RWPE2 (cell line): ENCODE data around the gene KLK10.

Experiments used
- ATAC-seq: fragments of 200-7000 bp; cut with Tn5 transposase; 3 replicates; pipeline ENCODE4 v1.9.1; 2021; ENCODE audit warnings: low read depth
- DNase-seq: peaks from one replicate; pipeline ENCODE4 v3.0.0-alpha.2; 2020; ENCODE audit warnings: low spot score
- H3K27ac ChIP-seq: fragments of 450-650 bp; 2 replicates; pipeline ENCODE4 v1.5.1; 2017; ENCODE audit warnings: mild to moderate bottlenecking; ENCODE audit not compliant: poor library complexity, severe bottlenecking
- H3K27me3 ChIP-seq: fragments of 250-450 bp; sonication (Bioruptor Pico); 2 replicates; pipeline ENCODE4 v1.5.1; 2021; ENCODE audit warnings: mild to moderate bottlenecking, moderate library complexity; ENCODE audit not compliant: insufficient read depth, poor library complexity, severe bottlenecking
- H3K36me3 ChIP-seq: fragments of 250-450 bp; sonication (Bioruptor Pico); 2 replicates; pipeline ENCODE4 v1.5.1; 2020; ENCODE audit warnings: low read depth, mild to moderate bottlenecking, moderate library complexity
- H3K4me1 ChIP-seq: fragments of 250-450 bp; sonication (Bioruptor Pico); 2 replicates; pipeline ENCODE4 v1.5.1; 2021; ENCODE audit warnings: mild to moderate bottlenecking, moderate library complexity; ENCODE audit not compliant: insufficient read depth, poor library complexity, severe bottlenecking
- H3K4me3 ChIP-seq: fragments of 250-450 bp; sonication (Bioruptor Pico); 2 replicates; pipeline ENCODE4 v1.5.1; 2021; ENCODE audit warnings: mild to moderate bottlenecking, moderate library complexity; ENCODE audit not compliant: severe bottlenecking
- H3K9me3 ChIP-seq: fragments of 250-450 bp; sonication (Bioruptor Pico); 2 replicates; pipeline ENCODE4 v1.5.1; 2021; ENCODE audit warnings: mild to moderate bottlenecking, moderate library complexity; ENCODE audit not compliant: severe bottlenecking
- TF ChIP-seq, protein P1 (sequence below): fragments of 450-650 bp; IDR thresholded peaks from one replicate; pipeline ENCODE4 v1.5.1; 2017; ENCODE audit warnings: mild to moderate bottlenecking, moderate library complexity; ENCODE audit not compliant: poor library complexity, severe bottlenecking

KLK10 gene

DNA sequence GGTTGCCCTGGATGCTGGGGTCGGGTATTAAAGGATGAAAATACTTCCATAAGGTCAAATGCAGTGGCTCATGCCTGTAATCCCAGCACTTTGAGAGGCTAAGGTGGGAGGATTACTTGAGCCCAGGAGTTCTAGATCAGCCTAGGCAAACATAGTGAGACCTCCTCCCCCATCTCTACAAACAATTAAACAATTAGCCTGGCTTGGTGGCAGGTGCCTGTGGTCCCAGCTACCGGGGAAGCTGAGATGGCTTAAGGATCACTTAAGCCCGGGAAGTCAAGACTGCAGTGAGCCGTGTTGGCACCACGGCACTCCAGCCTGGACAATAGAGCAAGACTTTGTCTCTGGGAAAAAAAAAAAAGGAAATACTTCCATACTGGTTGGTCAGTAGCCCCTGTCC lies 5.4 kb upstream of the KLK10 start:
- Histone ChIP-seq H3K27me3 (peaks cover 6% of the 10 kb centered on the region), H3K27ac (no peak overlapping the region), H3K4me3 (no peak overlapping the region), H3K4me1 (no peaks in the 10 kb centered on the region), H3K9me3 (no peaks in the 10 kb centered on the region), H3K36me3 (no peaks in the 10 kb centered on the region)
- no peak for ATAC-seq
- TF ChIP-seq, protein P1, sequence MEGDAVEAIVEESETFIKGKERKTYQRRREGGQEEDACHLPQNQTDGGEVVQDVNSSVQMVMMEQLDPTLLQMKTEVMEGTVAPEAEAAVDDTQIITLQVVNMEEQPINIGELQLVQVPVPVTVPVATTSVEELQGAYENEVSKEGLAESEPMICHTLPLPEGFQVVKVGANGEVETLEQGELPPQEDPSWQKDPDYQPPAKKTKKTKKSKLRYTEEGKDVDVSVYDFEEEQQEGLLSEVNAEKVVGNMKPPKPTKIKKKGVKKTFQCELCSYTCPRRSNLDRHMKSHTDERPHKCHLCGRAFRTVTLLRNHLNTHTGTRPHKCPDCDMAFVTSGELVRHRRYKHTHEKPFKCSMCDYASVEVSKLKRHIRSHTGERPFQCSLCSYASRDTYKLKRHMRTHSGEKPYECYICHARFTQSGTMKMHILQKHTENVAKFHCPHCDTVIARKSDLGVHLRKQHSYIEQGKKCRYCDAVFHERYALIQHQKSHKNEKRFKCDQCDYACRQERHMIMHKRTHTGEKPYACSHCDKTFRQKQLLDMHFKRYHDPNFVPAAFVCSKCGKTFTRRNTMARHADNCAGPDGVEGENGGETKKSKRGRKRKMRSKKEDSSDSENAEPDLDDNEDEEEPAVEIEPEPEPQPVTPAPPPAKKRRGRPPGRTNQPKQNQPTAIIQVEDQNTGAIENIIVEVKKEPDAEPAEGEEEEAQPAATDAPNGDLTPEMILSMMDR: no peak
- no peak for DNase-seq

DNA sequence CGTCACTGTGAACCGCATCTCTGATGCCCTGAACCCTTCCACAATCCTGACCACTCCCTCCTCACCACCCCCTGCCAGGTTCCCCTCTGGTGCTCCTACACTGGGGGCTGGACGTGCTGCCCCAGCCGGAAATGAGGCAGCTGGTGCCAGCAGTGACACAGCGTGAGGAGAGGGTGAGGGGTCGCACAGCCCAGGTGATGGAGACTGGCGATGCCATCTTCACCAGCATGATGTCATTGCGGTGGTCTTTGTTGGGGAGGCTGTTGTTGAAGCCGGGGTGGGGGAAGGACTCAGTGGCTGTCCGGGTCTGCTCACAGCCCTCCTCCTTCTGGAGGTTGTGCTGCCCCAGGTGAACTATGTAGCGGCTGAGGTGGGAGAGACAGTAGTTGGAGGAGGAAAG lies 4.4 kb upstream of the KLK10 start:
- Histone ChIP-seq H3K9me3 (no peaks in the 10 kb centered on the region), H3K36me3 (no peaks in the 10 kb centered on the region), H3K27me3 (peaks cover 14% of the 10 kb centered on the region), H3K27ac (no peak overlapping the region), H3K4me3 (no peak overlapping the region), H3K4me1 (no peaks in the 10 kb centered on the region)
- ATAC-seq: no peak
- DNase-seq: no peak
- TF ChIP-seq, protein P1: no peak

DNA sequence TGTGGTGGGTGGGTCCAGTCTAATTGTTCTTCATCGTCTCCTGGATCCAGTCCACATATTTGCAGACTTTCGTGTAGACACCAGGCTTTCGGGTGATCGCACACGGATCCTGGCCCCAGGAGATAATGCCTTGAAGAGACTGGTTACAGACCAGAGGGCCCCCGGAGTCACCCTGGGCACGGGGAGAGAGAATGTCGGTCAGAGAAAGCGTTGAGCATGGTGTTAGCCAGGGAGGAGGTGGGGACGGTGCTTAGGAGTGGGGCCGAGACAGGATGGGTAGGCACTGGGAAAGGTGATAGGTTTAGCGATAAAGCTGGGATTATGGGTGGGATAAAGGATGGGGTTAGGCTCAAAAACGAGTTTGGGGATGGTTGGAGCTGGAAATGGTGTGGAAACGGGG lies 3.0 kb upstream of the KLK10 start:
- H3K27ac ChIP-seq: no peak overlapping the region
- ATAC-seq (no peak), DNase-seq (no peak)
- H3K9me3 ChIP-seq: no peaks in the 10 kb centered on the region
- H3K36me3 ChIP-seq: no peaks in the 10 kb centered on the region
- H3K27me3 ChIP-seq: peaks cover 26% of the 10 kb centered on the region
- no peaks in the 10 kb centered on the region for H3K4me1 ChIP-seq
- TF ChIP-seq, protein P1: no peak
- no peak overlapping the region for H3K4me3 ChIP-seq

DNA sequence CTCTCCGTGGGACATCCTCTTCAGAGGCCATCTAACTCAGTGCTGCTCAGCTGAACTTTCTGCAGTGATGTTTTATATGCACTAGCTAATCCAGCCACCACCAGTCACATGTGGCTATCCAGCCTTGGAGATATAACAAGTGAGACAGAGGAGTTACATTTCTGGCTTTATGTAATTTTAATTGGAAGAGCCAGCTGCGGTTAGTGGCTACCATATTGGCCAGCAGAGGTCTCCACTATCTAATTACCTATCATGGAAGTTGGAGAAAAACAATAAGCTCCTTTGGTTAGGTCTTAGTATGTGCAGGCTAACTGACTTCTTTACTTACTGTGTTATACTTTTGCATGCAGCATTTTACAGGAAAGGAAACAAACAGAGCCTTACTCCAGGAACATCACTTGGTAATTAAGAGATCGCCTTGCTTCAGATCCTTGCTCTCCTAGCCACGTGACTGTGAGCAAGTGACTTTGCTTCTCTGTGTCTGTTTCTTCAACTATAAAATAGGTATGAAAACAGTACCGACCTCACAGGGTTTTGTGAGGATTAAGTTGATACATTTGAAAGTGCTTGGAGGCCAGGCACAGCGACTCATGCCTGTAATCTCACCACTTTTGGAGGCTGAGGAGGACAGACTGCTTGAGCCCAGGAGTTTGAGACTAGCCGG lies 1.6 kb upstream of the KLK10 start:
- DNase-seq (no peak), ATAC-seq (peak; percentile 48)
- H3K9me3 ChIP-seq: no peaks in the 10 kb centered on the region
- H3K4me1 ChIP-seq: no peaks in the 10 kb centered on the region
- no peak overlapping the region for H3K27ac ChIP-seq
- no peaks in the 10 kb centered on the region for H3K36me3 ChIP-seq
- TF ChIP-seq, protein P1: peak; percentile 79
- H3K4me3 ChIP-seq: no peak overlapping the region
- H3K27me3 ChIP-seq: peaks cover 34% of the 10 kb centered on the region
